ENCODE measurements around the gene CHN1.
A peak's percentile ranks its signal among the peaks of the same experiment; 100 is the strongest.

The CHN1 gene

DNA sequence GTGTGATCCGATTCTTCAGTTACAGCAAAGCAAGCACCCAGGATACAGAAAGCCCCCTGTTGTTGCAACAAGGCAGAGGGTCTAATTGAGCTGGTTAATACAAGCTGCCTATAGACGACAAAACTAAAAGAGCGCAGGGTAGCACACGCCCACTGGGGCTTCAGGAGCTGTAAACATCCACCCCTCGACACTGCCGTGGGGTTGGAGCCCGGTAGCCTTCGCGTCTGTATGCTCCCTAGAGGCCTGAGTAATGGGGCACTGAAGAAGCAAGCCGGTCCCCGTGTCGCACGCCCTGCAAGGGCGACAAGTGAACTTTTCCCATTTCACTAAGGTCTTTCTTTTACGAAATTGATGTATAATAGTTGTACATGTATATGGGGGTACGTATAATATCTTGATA, 216.2 kb downstream of the CHN1 start:
- H3K9me3 Mint-ChIP-seq: no peaks in the 10 kb centered on the region
- H3K36me3 Mint-ChIP-seq (ENCODE audit: low read depth): no peaks in the 10 kb centered on the region
- H3K4me1 Mint-ChIP-seq (ENCODE audit: low read depth): peaks cover 9% of the 10 kb centered on the region
- H3K27ac Mint-ChIP-seq: no peak overlapping the region
- no peak overlapping the region for H3K4me3 Mint-ChIP-seq
- H3K27me3 Mint-ChIP-seq (ENCODE audit: low read depth): no peaks in the 10 kb centered on the region
- no peak for DNase-seq (ENCODE audit: low spot score)

DNA sequence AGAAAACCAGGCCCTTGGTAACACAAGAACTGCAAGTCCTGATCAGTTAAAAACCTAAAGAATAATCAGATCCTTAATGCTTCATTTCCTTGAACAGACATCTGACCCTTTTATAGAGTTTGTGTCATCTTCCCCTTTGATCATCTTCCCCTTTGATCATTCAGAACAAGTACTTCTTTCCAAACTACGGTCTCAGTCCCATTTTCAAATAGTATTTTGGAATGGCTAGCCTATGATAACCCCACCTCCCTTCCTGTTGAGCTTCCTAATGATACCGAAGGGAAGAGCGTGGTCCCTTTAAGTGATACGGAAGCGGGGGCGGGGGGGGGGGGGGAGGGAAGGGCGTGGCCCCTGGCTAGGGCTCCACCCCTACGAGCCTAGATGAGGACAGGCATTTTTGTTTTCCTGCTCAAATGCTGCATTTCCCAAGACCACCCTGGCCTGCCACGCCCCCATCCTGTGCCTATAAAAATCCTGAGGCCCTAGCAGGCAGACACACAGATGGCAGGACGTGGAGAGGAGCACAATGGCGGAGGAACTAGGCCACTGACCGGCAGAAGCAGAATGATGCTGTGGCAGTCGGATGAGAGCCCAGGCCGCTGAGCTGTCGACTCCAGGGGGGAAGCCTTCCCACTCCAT, 216.8 kb downstream of the CHN1 start:
- Mint-ChIP-seq H3K4me1 (ENCODE audit: low read depth) (peaks cover 9% of the 10 kb centered on the region), H3K27ac (peak overlapping the region; percentile 75), H3K27me3 (ENCODE audit: low read depth) (no peaks in the 10 kb centered on the region), H3K9me3 (no peaks in the 10 kb centered on the region), H3K36me3 (ENCODE audit: low read depth) (no peaks in the 10 kb centered on the region), H3K4me3 (peak overlapping the region; percentile 34)
- no peak for DNase-seq (ENCODE audit: low spot score)

DNA sequence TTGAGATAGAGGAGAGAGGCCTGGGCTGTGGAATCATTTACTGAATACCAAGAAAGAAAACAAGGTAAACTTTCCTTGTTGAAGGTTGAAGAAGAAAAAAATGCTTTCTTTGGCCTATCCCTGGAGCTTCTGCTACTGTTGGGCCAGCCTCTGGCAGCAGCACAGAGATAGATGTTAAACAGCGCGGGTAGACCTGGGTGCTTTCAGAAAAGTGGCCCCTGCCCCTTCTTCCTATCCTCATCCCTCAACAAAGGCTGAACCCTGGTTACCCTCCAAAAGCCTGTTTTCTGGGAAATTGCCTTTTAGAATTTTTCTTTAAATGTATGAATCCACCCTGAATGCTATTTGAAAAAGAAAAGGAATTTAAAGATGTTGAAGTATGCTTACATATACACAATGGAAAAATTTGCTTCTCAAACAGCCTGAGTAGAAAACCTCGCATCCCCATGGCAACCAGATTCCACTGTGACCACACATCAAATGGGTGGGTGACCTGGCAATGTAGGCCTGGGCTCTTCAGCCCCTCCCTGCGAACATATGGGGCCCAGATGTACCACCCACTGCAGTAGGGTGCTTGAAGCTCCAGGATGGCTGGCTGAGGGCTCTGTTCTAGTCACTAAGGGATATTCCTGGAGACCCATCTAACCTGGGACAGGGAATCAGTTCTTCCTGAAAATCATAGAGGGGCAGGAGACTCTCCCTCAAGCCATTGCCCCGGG, 217.5 kb downstream of the CHN1 start:
- no peaks in the 10 kb centered on the region for H3K36me3 Mint-ChIP-seq (ENCODE audit: low read depth)
- H3K27ac Mint-ChIP-seq: no peak overlapping the region
- no peaks in the 10 kb centered on the region for H3K9me3 Mint-ChIP-seq
- no peaks in the 10 kb centered on the region for H3K27me3 Mint-ChIP-seq (ENCODE audit: low read depth)
- no peak overlapping the region for H3K4me3 Mint-ChIP-seq
- no peak for DNase-seq (ENCODE audit: low spot score)
- peaks cover 9% of the 10 kb centered on the region for H3K4me1 Mint-ChIP-seq (ENCODE audit: low read depth)

DNA sequence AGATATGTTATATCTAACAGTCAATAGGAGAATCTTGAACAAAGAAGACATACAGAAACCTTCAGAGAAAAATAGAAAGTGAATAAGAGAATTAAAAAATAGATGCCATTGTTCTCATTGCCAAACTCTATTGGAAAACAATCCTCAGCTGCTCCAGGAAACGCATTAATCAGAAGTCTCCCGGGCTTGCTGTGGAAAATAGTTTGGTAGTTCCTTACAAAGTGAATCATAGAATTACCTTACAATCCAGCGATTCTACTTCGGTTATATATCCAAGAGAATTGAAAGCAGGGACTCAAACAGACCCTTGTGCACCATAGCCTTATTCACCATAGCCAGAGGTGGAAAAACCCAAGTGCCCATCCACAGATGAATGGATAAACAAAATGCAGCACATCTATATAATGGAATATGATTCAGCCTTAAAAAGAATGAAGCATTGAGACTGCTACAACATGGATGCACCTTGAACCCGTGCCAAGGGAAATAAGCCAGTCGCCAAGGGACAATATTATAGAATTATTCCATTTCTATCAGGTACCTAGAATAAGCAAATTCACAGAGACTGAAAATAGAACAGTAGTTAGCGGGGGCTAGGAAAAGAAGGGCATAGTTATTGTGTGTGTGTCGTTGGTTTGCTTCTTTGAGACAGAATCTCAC, 219.0 kb downstream of the CHN1 start:
- H3K4me1 Mint-ChIP-seq (ENCODE audit: low read depth): peaks cover 8% of the 10 kb centered on the region
- H3K4me3 Mint-ChIP-seq: no peak overlapping the region
- H3K27me3 Mint-ChIP-seq (ENCODE audit: low read depth): no peaks in the 10 kb centered on the region
- no peaks in the 10 kb centered on the region for H3K9me3 Mint-ChIP-seq
- no peak for DNase-seq (ENCODE audit: low spot score)
- H3K27ac Mint-ChIP-seq: no peak overlapping the region
- H3K36me3 Mint-ChIP-seq (ENCODE audit: low read depth): no peaks in the 10 kb centered on the region

DNA sequence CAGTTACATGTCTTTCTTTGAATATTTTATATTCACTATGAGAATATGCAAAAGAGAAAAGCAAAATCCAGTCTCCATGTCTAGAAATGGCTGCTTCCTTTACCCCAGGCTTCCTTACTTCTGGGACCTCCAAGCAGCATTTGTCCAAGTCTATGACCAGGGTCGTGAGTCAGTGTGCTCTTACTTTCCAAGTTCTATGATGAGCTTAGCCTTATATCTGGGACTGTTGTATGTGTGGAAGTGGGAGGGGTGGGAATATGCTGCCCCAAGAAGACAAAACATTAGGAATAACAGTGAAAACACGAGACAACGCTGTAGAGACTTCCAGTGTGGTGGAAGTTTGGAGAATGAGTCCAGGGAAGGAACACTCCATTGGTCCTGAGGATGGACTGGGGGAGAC, 219.7 kb downstream of the CHN1 start:
- Mint-ChIP-seq H3K27ac (no peak overlapping the region), H3K36me3 (ENCODE audit: low read depth) (no peaks in the 10 kb centered on the region)

DNA sequence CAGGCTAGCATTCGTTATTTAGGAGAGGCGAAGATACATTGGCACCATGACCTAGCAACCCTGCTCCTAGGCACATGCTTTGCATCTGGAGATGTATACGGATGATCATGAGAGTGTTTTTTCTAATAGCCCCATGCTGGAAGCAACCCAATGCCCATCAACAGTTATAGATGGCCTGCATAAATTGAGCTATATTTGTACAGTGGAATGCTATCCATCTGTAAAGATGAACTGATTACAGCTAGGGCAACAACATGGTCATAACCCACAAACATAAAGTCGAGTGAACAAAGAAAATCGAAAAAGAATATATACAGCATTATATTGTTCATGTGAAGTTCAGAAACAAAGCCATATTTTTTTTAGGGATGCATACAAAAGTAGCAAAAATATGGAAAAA, 220.3 kb downstream of the CHN1 start:
- Mint-ChIP-seq H3K27me3 (ENCODE audit: low read depth) (no peaks in the 10 kb centered on the region), H3K27ac (no peak overlapping the region), H3K4me1 (ENCODE audit: low read depth) (peaks cover 12% of the 10 kb centered on the region), H3K36me3 (ENCODE audit: low read depth) (no peaks in the 10 kb centered on the region), H3K4me3 (no peak overlapping the region), H3K9me3 (no peaks in the 10 kb centered on the region)
- DNase-seq (ENCODE audit: low spot score): no peak

More for the DNA sequence above, 219.7 kb downstream of the CHN1 start:
- H3K27me3 Mint-ChIP-seq (ENCODE audit: low read depth): no peaks in the 10 kb centered on the region
- no peak overlapping the region for H3K4me3 Mint-ChIP-seq
- DNase-seq (ENCODE audit: low spot score): no peak
- H3K4me1 Mint-ChIP-seq (ENCODE audit: low read depth): peaks cover 9% of the 10 kb centered on the region
- H3K9me3 Mint-ChIP-seq: no peaks in the 10 kb centered on the region

DNA sequence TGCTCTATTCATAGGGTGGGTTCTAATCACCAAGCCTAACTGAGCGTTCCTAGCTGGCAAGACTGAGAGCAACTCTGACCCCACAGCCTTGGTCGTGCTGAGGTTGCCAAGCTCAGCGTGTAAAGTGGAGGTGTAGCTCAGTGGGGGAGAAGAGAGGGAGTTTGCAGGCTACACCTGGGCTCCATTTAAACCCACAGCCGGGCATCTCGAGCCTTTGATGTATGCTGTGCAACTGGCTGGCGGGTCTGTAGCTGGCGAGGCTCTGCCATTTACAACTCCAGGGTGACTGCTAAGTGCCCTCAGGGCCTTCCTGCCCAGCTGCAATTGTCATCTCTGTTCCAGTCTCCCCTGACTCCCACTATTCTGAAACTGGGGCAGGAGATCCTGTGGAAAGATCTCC, 220.9 kb downstream of the CHN1 start:
- H3K36me3 Mint-ChIP-seq (ENCODE audit: low read depth): no peaks in the 10 kb centered on the region
- peaks cover 14% of the 10 kb centered on the region for H3K4me1 Mint-ChIP-seq (ENCODE audit: low read depth)
- no peak for DNase-seq (ENCODE audit: low spot score)
- no peaks in the 10 kb centered on the region for H3K9me3 Mint-ChIP-seq
- H3K27ac Mint-ChIP-seq: no peak overlapping the region
- no peaks in the 10 kb centered on the region for H3K27me3 Mint-ChIP-seq (ENCODE audit: low read depth)
- H3K4me3 Mint-ChIP-seq: no peak overlapping the region

DNA sequence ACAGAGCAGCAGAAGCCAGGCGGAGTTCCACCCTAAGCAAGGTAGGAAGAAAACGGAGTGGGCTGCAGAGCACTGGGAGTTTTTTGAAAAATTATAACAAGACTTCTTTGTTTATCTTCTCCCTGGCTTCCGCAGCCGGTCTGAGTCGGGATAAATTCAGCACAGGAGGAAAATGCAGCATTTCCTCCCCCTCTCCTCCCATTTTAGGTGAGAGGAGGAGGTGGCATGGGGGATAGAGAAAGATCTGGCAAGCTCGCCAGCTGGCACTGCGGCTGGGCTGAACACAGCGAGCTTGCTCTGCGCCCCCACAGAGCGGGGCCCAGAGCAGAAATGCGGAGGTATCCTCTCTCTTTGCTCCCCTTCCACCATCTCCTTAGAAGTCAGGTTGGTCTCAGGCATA, 223.2 kb downstream of the CHN1 start:
- DNase-seq (ENCODE audit: low spot score): no peak
- no peaks in the 10 kb centered on the region for H3K36me3 Mint-ChIP-seq (ENCODE audit: low read depth)
- H3K4me3 Mint-ChIP-seq: no peak overlapping the region
- no peaks in the 10 kb centered on the region for H3K27me3 Mint-ChIP-seq (ENCODE audit: low read depth)
- no peak overlapping the region for H3K27ac Mint-ChIP-seq
- peaks cover 28% of the 10 kb centered on the region for H3K4me1 Mint-ChIP-seq (ENCODE audit: low read depth)
- H3K9me3 Mint-ChIP-seq: no peaks in the 10 kb centered on the region

DNA sequence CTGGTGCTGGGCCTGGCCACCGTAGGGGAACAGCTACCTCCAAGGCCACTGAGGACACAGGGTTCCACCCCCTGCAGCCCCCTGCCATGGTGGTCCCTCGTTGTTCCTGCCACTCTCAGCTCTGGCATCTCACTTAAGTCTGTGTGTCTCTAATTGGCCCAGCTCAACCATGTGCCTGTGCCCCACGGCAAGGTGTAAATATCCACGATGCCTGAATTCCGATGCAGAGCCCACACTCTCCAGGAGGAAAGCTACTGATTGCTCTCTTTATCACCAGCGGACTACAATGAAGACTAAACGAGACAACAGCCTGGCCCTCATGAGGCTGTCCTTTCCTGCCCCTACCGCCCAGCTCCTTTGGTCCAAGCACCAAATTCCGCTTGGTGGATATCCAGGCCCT, 223.9 kb downstream of the CHN1 start:
- Mint-ChIP-seq H3K4me1 (ENCODE audit: low read depth) (peaks cover 32% of the 10 kb centered on the region), H3K4me3 (no peak overlapping the region), H3K27ac (no peak overlapping the region)

DNA sequence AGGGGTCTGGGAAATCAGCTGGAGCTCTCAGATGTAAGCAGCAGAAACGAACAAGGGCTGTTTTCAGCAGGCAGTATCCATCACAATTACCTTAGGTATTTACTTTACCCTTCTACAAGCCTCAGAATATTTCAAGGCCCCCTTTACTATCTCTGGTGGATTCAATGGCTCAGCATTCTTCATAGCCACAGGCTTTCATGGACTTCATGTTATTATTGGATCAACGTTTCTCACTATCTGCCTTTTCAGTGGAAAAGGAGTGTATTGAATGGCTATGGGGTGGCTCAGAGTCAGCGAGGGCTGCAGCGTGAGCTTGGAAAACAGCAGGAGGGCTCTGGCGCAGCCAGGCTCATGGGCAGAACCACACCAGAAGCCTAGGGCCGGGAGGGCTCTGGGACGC, 224.3 kb downstream of the CHN1 start:
- DNase-seq (ENCODE audit: low spot score): no peak
- Mint-ChIP-seq H3K4me3 (no peak overlapping the region), H3K9me3 (no peaks in the 10 kb centered on the region), H3K4me1 (ENCODE audit: low read depth) (peaks cover 36% of the 10 kb centered on the region), H3K27ac (no peak overlapping the region), H3K27me3 (ENCODE audit: low read depth) (no peaks in the 10 kb centered on the region), H3K36me3 (ENCODE audit: low read depth) (no peaks in the 10 kb centered on the region)

More for the DNA sequence above, 223.9 kb downstream of the CHN1 start:
- Mint-ChIP-seq H3K9me3 (no peaks in the 10 kb centered on the region), H3K36me3 (ENCODE audit: low read depth) (no peaks in the 10 kb centered on the region), H3K27me3 (ENCODE audit: low read depth) (no peaks in the 10 kb centered on the region)
- no peak for DNase-seq (ENCODE audit: low spot score)

DNA sequence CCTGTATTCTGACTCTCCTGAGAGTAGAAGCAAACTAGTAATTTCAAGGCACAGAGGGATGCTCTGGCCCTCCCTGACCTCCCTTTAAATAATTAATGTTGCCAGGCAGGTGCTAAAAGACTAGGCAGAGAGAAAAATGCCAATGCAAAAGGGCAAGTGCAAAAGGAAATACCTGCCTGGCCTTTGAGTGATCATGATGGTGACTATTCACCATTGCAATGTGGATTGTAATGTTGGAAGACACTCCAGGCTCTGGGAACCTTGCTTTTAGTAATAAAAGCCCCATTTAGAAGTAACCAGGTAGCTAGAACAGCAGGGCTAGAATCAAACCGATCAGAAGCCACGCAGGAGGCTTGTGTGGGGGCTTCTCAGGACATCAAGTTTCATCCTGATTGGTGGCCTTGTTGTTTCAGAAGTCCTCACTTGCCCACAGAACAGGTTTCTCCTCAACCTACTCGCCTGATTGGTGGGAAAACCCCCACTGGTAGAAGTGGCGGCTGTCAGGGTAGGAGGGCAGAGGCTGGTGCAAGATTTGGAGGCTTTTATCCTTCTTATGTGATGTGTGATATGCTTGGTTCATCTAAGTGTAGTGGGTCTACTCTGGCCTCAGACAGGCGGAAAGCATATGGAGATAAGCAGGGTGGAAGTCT, 224.9 kb downstream of the CHN1 start:
- peaks cover 39% of the 10 kb centered on the region for H3K4me1 Mint-ChIP-seq (ENCODE audit: low read depth)

DNA sequence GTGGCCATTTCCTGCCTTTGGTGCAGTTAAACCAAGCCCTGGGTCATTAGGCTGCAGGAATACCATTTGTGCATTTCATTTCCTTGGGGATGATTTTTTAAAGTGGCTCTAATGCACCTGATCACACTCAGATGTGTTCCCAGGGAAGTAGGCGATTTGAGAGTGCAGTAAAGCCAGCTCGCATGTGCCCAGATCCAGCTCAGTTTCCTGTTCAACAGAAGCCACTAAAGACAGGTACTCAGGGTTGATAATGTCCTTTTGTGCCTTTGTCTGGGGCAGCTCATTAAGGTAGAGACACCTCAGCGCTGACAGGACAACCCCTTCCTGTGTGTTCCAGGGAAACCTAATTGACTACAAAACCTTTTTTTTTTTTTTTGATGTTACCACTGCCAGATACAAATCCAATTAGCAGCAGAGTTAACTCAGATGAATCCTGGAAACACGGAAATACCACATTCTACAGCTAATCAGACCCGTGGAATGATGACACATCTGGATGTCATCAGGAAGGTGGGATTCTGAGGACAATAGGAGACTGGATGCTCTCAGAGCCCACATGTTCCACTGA, 225.7 kb downstream of the CHN1 start:
- Mint-ChIP-seq H3K9me3 (no peaks in the 10 kb centered on the region), H3K27ac (peak overlapping the region; percentile 79), H3K4me3 (peak overlapping the region; percentile 60), H3K27me3 (ENCODE audit: low read depth) (no peaks in the 10 kb centered on the region), H3K36me3 (ENCODE audit: low read depth) (no peaks in the 10 kb centered on the region), H3K4me1 (ENCODE audit: low read depth) (peaks cover 39% of the 10 kb centered on the region)
- DNase-seq (ENCODE audit: low spot score): no peak

More for the DNA sequence above, 224.9 kb downstream of the CHN1 start:
- Mint-ChIP-seq H3K27ac (no peak overlapping the region), H3K36me3 (ENCODE audit: low read depth) (no peaks in the 10 kb centered on the region), H3K9me3 (no peaks in the 10 kb centered on the region), H3K27me3 (ENCODE audit: low read depth) (no peaks in the 10 kb centered on the region), H3K4me3 (no peak overlapping the region)
- no peak for DNase-seq (ENCODE audit: low spot score)

DNA sequence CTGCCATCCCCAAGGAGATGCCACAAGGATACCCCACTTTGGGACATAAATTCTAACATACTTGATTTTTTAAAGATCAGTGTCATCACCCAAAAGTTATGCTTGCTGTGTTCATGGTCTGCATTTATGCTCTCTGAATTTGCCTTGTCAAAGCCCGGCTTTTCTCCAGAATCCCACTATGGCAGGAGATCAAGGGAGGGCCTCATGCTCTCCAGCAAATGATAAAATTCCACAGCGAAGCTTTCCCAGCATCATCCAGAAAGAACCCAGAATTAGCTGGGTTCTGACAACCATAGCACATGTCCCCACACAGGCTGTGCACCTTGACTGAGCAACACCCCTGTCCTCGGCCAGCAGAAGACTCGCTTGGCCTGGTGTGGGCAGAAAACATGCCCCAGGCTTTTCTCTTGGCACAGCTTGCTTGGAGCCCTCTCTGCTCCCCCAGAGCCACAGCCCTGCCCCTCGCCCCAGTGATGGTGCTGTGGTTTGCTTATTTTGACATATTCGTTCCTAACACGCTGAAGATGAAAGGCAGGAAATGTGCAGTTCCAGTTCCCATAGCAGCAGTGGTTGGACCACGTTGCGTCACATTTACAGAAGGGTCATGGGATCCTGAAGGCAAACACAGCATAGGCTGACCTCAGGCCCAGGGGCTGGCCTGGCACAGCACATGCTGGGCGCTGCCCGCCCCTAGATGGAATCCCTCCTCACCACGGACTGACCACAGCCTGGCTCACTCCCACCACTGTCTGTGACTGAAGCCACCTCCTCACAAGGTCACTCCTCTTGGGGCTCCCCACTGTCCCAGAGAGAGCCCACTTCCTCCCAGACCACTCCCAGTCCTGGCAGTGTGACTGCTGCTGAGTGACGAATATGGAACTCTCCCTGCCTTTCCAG, 226.8 kb downstream of the CHN1 start:
- DNase-seq (ENCODE audit: low spot score): peak; percentile 76
- Mint-ChIP-seq H3K9me3 (no peaks in the 10 kb centered on the region), H3K27ac (peak overlapping the region; percentile 79), H3K4me1 (ENCODE audit: low read depth) (peaks cover 39% of the 10 kb centered on the region), H3K27me3 (ENCODE audit: low read depth) (no peaks in the 10 kb centered on the region), H3K36me3 (ENCODE audit: low read depth) (no peaks in the 10 kb centered on the region), H3K4me3 (peak overlapping the region; percentile 60)
